WTC11 (cell line): ENCODE data around the gene HBA2.

Source experiments
- ARID4B ChIP-seq: sonication (generic); formaldehyde crosslinking; IDR thresholded peaks from 2 replicates; pipeline ENCODE4 v1.8.0; 2023; ENCODE audit warnings: missing genetic modification reagents, mild to moderate bottlenecking, borderline replicate concordance
- ATF1 ChIP-seq: sonication (generic); formaldehyde crosslinking; IDR thresholded peaks from 2 replicates; pipeline ENCODE4 v1.8.1; 2023; ENCODE audit warnings: mild to moderate bottlenecking, moderate library complexity, missing genetic modification reagents
- CBFB ChIP-seq: sonication (generic); formaldehyde crosslinking; IDR thresholded peaks from 2 replicates; pipeline ENCODE4 v1.8.1; 2022; ENCODE audit warnings: mild to moderate bottlenecking, low read depth, missing genetic modification reagents
- CREB1 ChIP-seq: sonication (generic); formaldehyde crosslinking; IDR thresholded peaks from 2 replicates; pipeline ENCODE4 v1.8.0; 2023; ENCODE audit warnings: mild to moderate bottlenecking, missing genetic modification reagents
- E2F1 ChIP-seq: sonication (generic); formaldehyde crosslinking; IDR thresholded peaks from 2 replicates; pipeline ENCODE4 v1.8.0; 2022; ENCODE audit warnings: mild to moderate bottlenecking, missing genetic modification reagents
- NR2C2 ChIP-seq: sonication (generic); formaldehyde crosslinking; IDR thresholded peaks from 2 replicates; pipeline ENCODE4 v1.8.0; 2022; ENCODE audit warnings: mild to moderate bottlenecking, missing genetic modification reagents
- RORB ChIP-seq: fragments of 250-450 bp; sonication (Bioruptor Pico); IDR thresholded peaks from 2 replicates; pipeline ENCODE4 v1.9.0; 2021; ENCODE audit warnings: mild to moderate bottlenecking
- ZNF121 ChIP-seq: sonication (generic); formaldehyde crosslinking; IDR thresholded peaks from 2 replicates; pipeline ENCODE4 v1.8.0; 2023; ENCODE audit warnings: missing genetic modification reagents
- ZNF138 ChIP-seq: sonication (generic); formaldehyde crosslinking; conservative IDR thresholded peaks from 2 replicates; pipeline ENCODE4 v1.8.1; 2022; ENCODE audit warnings: mild to moderate bottlenecking, moderate library complexity, missing genetic modification reagents
- ZNF423 ChIP-seq: fragments of 250-450 bp; sonication (Bioruptor Pico); IDR thresholded peaks from 2 replicates; pipeline ENCODE4 v2.1.2; 2022; ENCODE audit warnings: mild to moderate bottlenecking, moderate library complexity
- TF ChIP-seq, protein P1 (sequence below): sonication (generic); formaldehyde crosslinking; IDR thresholded peaks from 2 replicates; pipeline ENCODE4 v1.8.1; 2023; ENCODE audit warnings: mild to moderate bottlenecking, missing genetic modification reagents
- TF ChIP-seq, protein P2 (sequence below): fragments of 200-600 bp; IDR thresholded peaks from 2 replicates; pipeline ENCODE4 v1.8.0; 2022; ENCODE audit warnings: antibody characterized with exemption
- TF ChIP-seq, protein P3 (sequence below): sonication (generic); formaldehyde crosslinking; IDR thresholded peaks from 2 replicates; pipeline ENCODE4 v1.8.1; 2022; ENCODE audit warnings: mild to moderate bottlenecking, missing genetic modification reagents, moderate library complexity, borderline replicate concordance

- TF ChIP-seq, protein P1, sequence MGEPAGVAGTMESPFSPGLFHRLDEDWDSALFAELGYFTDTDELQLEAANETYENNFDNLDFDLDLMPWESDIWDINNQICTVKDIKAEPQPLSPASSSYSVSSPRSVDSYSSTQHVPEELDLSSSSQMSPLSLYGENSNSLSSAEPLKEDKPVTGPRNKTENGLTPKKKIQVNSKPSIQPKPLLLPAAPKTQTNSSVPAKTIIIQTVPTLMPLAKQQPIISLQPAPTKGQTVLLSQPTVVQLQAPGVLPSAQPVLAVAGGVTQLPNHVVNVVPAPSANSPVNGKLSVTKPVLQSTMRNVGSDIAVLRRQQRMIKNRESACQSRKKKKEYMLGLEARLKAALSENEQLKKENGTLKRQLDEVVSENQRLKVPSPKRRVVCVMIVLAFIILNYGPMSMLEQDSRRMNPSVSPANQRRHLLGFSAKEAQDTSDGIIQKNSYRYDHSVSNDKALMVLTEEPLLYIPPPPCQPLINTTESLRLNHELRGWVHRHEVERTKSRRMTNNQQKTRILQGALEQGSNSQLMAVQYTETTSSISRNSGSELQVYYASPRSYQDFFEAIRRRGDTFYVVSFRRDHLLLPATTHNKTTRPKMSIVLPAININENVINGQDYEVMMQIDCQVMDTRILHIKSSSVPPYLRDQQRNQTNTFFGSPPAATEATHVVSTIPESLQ (CRISPR knock-in tag): no peak
- TF ChIP-seq, protein P2, sequence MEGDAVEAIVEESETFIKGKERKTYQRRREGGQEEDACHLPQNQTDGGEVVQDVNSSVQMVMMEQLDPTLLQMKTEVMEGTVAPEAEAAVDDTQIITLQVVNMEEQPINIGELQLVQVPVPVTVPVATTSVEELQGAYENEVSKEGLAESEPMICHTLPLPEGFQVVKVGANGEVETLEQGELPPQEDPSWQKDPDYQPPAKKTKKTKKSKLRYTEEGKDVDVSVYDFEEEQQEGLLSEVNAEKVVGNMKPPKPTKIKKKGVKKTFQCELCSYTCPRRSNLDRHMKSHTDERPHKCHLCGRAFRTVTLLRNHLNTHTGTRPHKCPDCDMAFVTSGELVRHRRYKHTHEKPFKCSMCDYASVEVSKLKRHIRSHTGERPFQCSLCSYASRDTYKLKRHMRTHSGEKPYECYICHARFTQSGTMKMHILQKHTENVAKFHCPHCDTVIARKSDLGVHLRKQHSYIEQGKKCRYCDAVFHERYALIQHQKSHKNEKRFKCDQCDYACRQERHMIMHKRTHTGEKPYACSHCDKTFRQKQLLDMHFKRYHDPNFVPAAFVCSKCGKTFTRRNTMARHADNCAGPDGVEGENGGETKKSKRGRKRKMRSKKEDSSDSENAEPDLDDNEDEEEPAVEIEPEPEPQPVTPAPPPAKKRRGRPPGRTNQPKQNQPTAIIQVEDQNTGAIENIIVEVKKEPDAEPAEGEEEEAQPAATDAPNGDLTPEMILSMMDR: no peak
- no peak for TF ChIP-seq CBFB (CRISPR knock-in tag)
- no peak for TF ChIP-seq CREB1
- TF ChIP-seq, protein P3, sequence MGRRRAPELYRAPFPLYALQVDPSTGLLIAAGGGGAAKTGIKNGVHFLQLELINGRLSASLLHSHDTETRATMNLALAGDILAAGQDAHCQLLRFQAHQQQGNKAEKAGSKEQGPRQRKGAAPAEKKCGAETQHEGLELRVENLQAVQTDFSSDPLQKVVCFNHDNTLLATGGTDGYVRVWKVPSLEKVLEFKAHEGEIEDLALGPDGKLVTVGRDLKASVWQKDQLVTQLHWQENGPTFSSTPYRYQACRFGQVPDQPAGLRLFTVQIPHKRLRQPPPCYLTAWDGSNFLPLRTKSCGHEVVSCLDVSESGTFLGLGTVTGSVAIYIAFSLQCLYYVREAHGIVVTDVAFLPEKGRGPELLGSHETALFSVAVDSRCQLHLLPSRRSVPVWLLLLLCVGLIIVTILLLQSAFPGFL (CRISPR knock-in tag): no peak
- no peak for TF ChIP-seq ZNF423
- no peak for TF ChIP-seq ZNF121 (CRISPR knock-in tag)
- TF ChIP-seq ZNF138 (CRISPR knock-in tag): no peak
- no peak for TF ChIP-seq E2F1 (CRISPR knock-in tag)
- TF ChIP-seq ATF1: no peak
- TF ChIP-seq RORB (CRISPR knock-in tag): no peak
- no peak for TF ChIP-seq ARID4B (CRISPR knock-in tag)
- no peak for TF ChIP-seq NR2C2 (CRISPR knock-in tag)
Observed at GRCh38 chr16:155031-155398, 17.7 kb upstream of the HBA2 start.
